Chondrocyte (in vitro differentiated cells): ENCODE data around the gene TST. TPM values are rescaled to one million over a fixed set of nuclear protein-coding genes. Genes with fewer than 3 reads are reported as not detected.

ENCODE experiments used
- DNase-seq: peaks from one replicate; pipeline ENCODE4 v3.0.0; 2021; ENCODE audit warnings: mixed read lengths, low spot score
- H3K27ac Mint-ChIP-seq: one replicate; pipeline ENCODE4 v1.8.0; 2021; ENCODE audit warnings: mild to moderate bottlenecking, moderate library complexity, mixed read lengths; ENCODE audit not compliant: unreplicated experiment
- H3K27me3 Mint-ChIP-seq: 2 replicates; pipeline ENCODE4 v1.8.0; 2021; ENCODE audit warnings: low read depth, mixed read lengths
- H3K36me3 Mint-ChIP-seq: 2 replicates; pipeline ENCODE4 v1.8.0; 2021; ENCODE audit warnings: low read depth, mixed read lengths
- H3K4me1 Mint-ChIP-seq: 2 replicates; pipeline ENCODE4 v1.8.0; 2021; ENCODE audit warnings: low read depth, mild to moderate bottlenecking, mixed read lengths
- H3K4me3 Mint-ChIP-seq: one replicate; pipeline ENCODE4 v1.8.0; 2021; ENCODE audit warnings: mild to moderate bottlenecking, moderate library complexity, mixed read lengths; ENCODE audit not compliant: unreplicated experiment
- H3K9me3 Mint-ChIP-seq: 2 replicates; pipeline ENCODE4 v1.8.0; 2021; ENCODE audit warnings: low read depth, mixed read lengths
- CTCF ChIP-seq: fragments of 200-600 bp; sonication (generic); IDR thresholded peaks from 2 replicates; pipeline ENCODE4 v1.5.0; 2021; ENCODE audit warnings: antibody characterized with exemption, mild to moderate bottlenecking, moderate library complexity
- total RNA-seq: library from RNA; stranded (reverse); gene quantifications from 3 replicates; pipeline ENCODE4 v1.2.1, GENCODE V29; 2021

Gene TST
- total RNA-seq, 1 donor from 2014 or later = 24.9 TPM

GRCh38 chr22:37009490-37009889 is 9.8 kb downstream of the TST start:
- Mint-ChIP-seq H3K27ac (no peak overlapping the region), H3K27me3 (peaks cover 23% of the 10 kb centered on the region), H3K4me1 (no peaks in the 10 kb centered on the region), H3K9me3 (peaks cover 11% of the 10 kb centered on the region), H3K36me3 (peaks cover 2% of the 10 kb centered on the region), H3K4me3 (no peak overlapping the region)
- no peak for DNase-seq
- no peak for TF ChIP-seq CTCF

GRCh38 chr22:37008365-37008764 is 10.9 kb downstream of the TST start:
- Mint-ChIP-seq H3K9me3 (peaks cover 11% of the 10 kb centered on the region), H3K4me3 (no peak overlapping the region), H3K27ac (no peak overlapping the region), H3K27me3 (peaks cover 28% of the 10 kb centered on the region), H3K36me3 (peaks cover 2% of the 10 kb centered on the region), H3K4me1 (no peaks in the 10 kb centered on the region)
- TF ChIP-seq CTCF = no peak
- no peak for DNase-seq

DNA sequence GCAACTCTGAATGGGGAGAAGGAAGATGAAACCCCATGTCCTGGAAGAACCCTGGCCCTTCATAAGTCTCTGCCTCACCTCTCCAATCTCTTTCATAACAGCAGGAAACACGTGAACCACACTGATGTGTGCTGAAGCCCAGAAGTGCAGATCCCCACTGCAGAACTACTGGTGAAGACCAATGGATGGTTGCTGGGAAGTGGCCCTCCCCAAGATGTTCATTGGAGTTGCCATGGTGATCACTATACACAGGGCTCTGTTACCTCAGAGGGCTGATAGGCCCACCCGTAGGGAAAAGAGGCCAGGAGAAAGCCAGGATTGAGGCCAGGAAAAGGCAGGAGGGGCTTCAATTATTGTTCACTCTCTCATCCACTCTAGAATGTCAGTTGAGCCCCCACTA is 11.6 kb downstream of the TST start:
- TF ChIP-seq CTCF = no peak
- DNase-seq = no peak
- Mint-ChIP-seq H3K4me1 (no peaks in the 10 kb centered on the region), H3K36me3 (peaks cover 2% of the 10 kb centered on the region), H3K4me3 (no peak overlapping the region), H3K27me3 (peaks cover 35% of the 10 kb centered on the region), H3K27ac (no peak overlapping the region), H3K9me3 (peaks cover 11% of the 10 kb centered on the region)

DNA sequence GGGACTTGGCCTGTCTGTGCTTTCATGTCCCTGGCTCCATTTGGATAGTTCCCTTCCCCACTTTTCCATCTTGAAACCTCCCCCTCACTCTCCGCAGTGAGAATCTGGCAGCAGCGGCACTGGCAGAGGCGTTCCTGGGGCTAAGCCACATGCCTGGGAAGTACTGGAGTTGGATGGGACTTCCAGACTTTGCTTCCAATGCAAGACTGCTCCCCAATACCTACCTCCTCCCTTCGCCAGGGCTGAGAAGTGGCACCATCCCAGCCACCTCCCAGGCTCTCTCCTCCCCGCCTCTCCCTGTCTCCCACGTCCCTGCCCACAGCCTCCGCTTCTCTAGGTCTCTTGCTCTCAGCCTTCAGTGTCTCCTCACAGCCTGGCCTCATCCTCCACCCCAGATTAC is 16.6 kb downstream of the TST start:
- no peak overlapping the region for H3K27ac Mint-ChIP-seq
- peaks cover 2% of the 10 kb centered on the region for H3K4me1 Mint-ChIP-seq
- peaks cover 34% of the 10 kb centered on the region for H3K27me3 Mint-ChIP-seq
- H3K36me3 Mint-ChIP-seq = peaks cover 2% of the 10 kb centered on the region
- no peak for DNase-seq
- no peak for TF ChIP-seq CTCF
- peaks cover 11% of the 10 kb centered on the region for H3K9me3 Mint-ChIP-seq
- H3K4me3 Mint-ChIP-seq = no peak overlapping the region

DNA sequence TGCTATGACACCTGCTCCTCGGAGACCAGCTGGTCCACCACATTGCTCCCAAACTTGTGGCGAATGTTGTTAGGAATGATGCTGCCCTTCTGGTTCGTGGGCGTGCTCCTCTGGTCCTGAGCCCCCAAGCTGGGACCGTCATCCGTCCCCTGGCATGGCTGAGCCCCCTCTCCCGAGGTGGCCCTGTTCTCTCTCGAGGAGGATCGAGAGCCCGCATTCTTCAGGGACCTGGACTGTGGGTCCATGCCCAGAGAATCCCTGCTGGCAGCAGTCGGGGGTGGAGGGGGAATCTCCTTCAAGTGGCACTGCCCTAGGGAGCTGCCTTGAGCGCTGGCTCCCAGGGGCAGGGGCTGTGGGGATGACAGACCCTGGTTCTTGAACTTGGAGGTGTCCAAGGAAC is 17.4 kb downstream of the TST start:
- H3K36me3 Mint-ChIP-seq = peaks cover 2% of the 10 kb centered on the region
- no peak overlapping the region for H3K4me3 Mint-ChIP-seq
- H3K27ac Mint-ChIP-seq = no peak overlapping the region
- DNase-seq = no peak
- no peak for TF ChIP-seq CTCF
- H3K9me3 Mint-ChIP-seq = peaks cover 11% of the 10 kb centered on the region
- peaks cover 2% of the 10 kb centered on the region for H3K4me1 Mint-ChIP-seq
- peaks cover 35% of the 10 kb centered on the region for H3K27me3 Mint-ChIP-seq
